PFSK-1 (cell line): ENCODE measurements around the gene RNH1.

Experiments used
- FOXP2 ChIP-seq: optimal IDR thresholded peaks from 2 replicates; pipeline ENCODE3; 2011; ENCODE audit warnings: borderline replicate concordance, control low read depth, inconsistent platforms; ENCODE audit not compliant: insufficient read depth; ENCODE audit errors: extremely low read length, extremely low read depth
- POLR2AphosphoS5 ChIP-seq: IDR thresholded peaks from 2 replicates; pipeline ENCODE4 v1.6.1; 2012; ENCODE audit warnings: low read depth, mild to moderate bottlenecking, control low read depth, low read length, moderate library complexity
- SIN3A ChIP-seq: IDR thresholded peaks from 2 replicates; pipeline ENCODE4 v1.6.1; 2012; ENCODE audit warnings: mild to moderate bottlenecking, low read length, moderate library complexity, borderline replicate concordance; ENCODE audit not compliant: insufficient read depth
- TAF1 ChIP-seq: IDR thresholded peaks from 2 replicates; pipeline ENCODE4 v1.6.1; 2012; ENCODE audit warnings: low read length, control low read depth, borderline replicate concordance; ENCODE audit not compliant: insufficient read depth
- TF ChIP-seq, protein P1 (sequence below), 2 experiments: IDR thresholded peaks; 2 replicates each; pipeline versions ENCODE4 v1.6.1 to v1.8.0; 2011 to 2012; ENCODE audit warnings: low read depth in 2 of 2, low read length in 2 of 2, control low read depth in 1 of 2, inconsistent platforms in 1 of 2, mild to moderate bottlenecking in 1 of 2, moderate library complexity in 1 of 2; ENCODE audit not compliant: insufficient read depth in 1 of 2

The RNH1 gene

DNA sequence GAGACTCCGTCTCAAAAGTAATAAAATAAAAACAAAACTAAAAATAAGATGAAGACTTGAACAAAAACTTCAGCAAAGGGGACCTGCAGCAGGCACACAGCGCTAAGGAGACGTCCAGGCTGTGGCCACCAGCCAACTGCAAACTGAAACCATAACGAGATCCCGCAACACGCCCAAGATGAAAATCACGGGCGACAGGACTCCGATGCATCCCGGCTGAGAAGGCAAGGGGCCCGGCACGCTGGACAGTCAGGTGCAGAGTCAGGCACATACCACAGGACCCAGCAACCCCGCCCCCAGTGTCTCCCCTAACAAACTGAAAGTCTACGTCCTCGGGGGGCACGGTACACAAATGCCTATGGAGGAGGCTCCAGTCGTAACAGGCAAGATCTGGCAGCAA, 19.1 kb upstream of the RNH1 start:
- no peak for TF ChIP-seq POLR2AphosphoS5
- TF ChIP-seq SIN3A, result no peak

DNA sequence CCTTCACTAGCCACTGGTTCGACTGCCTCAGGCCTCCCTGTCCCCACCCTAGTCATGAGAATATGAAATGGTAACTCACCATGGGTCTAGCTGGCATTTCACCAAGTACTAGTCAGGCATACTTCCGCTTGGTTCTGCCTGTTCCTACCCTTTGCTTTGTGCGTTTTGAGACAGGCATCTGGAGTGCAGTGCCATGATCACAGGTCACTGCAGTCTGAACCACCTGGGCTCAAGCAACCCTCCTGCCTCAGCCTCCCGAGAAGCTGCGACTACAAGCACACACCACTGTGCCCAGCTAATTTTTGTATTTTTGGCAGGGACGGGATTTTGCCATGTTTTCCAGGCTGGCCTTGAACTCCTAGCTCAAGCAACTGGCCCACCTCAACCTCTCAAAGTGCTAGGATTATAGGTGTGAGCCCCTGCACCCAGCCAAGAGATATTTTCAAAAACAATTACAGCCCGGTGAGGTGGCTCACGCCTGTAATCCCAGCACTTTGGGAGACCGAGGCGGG, 14.2 kb upstream of the RNH1 start:
- no peak for TF ChIP-seq POLR2AphosphoS5
- TF ChIP-seq FOXP2, result no peak
- no peak for TF ChIP-seq SIN3A
- TF ChIP-seq, protein P1, sequence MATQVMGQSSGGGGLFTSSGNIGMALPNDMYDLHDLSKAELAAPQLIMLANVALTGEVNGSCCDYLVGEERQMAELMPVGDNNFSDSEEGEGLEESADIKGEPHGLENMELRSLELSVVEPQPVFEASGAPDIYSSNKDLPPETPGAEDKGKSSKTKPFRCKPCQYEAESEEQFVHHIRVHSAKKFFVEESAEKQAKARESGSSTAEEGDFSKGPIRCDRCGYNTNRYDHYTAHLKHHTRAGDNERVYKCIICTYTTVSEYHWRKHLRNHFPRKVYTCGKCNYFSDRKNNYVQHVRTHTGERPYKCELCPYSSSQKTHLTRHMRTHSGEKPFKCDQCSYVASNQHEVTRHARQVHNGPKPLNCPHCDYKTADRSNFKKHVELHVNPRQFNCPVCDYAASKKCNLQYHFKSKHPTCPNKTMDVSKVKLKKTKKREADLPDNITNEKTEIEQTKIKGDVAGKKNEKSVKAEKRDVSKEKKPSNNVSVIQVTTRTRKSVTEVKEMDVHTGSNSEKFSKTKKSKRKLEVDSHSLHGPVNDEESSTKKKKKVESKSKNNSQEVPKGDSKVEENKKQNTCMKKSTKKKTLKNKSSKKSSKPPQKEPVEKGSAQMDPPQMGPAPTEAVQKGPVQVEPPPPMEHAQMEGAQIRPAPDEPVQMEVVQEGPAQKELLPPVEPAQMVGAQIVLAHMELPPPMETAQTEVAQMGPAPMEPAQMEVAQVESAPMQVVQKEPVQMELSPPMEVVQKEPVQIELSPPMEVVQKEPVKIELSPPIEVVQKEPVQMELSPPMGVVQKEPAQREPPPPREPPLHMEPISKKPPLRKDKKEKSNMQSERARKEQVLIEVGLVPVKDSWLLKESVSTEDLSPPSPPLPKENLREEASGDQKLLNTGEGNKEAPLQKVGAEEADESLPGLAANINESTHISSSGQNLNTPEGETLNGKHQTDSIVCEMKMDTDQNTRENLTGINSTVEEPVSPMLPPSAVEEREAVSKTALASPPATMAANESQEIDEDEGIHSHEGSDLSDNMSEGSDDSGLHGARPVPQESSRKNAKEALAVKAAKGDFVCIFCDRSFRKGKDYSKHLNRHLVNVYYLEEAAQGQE (IDR thresholded peaks at IDR 0.05; ENCODE audit: insufficient read depth in 1 of 2, low read depth in 2 of 2, low read length in 2 of 2), result no peak
- TF ChIP-seq TAF1, result no peak

DNA sequence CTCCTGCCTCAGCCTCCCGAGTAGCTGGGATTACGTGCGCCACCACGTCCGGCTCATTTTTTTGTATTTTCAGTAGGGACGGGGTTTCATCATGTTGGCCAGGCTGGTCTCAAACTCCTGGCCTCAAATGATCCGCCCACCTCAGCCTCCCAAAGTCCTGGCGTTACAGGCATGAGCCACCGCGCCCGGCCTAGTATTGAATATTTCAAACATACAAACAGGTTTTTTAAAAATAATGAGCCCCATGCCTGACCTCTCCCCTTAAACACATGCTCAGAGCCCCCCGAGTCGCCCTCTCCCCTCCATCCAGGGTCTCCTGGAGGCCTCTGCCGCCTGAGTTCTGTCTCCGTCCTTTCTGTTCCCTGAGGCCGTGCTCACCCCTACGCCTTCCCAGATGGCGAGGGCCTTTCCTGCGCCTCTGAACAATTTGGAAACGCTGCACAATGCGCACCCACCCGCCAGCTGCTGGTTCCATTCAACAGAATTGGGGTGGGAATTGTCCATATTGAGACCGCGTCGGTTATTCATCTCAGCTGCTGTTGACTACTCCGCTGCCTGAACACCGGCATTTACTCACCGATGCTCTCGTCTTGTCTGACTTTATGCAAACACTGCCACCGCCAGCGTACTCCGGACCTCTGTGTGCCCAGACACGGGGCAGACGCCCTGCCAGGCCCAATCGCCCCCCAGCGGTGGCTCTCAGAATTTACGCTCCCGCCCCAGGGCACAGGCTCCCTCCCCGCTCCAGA, 13.6 kb upstream of the RNH1 start:
- TF ChIP-seq FOXP2 (no peak), POLR2AphosphoS5 (no peak), SIN3A (no peak), TAF1 (no peak)
- TF ChIP-seq, protein P1 (IDR thresholded peaks at IDR 0.05; ENCODE audit: insufficient read depth in 1 of 2, low read depth in 2 of 2, low read length in 2 of 2), result no peak

DNA sequence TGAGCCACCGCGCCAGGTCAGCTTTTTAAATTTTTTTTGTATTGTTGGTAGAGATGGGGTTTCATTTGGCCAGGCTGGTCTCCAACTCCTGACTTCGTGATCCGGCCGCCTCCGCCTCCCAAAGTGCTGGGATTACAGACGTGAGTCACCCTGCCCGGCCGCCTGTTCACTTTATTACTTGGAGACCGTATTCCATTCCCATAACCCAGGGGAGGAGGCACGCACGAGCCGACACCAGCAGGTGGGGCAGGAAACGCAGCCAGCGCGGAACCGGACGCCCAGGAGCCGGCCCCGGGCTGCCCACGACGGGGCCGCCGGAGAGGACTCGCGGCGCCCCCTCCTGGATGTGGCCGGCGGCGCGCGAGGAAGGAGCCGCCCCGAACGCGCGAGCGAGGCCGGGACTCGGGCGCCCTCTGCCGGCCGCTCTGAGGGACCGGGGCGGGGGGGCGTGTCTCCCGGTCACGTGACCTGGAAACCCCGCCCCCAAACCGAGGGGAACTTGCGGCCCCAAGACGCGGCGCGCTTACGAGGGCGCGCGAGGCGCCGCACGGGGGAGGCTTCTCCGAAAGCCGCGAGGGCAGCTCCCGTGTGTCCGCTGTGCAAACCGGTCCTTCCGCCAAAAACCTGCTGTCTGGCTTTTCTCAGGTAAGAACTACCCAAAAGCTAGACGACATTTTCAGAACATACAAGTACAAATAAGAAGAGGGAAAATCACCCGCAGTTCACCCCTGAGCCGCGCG, 11.6 kb upstream of the RNH1 start:
- peak; percentile 18; the same call in 1 of the 2 replicates for TF ChIP-seq SIN3A
- no peak for TF ChIP-seq POLR2AphosphoS5
- peak; percentile 89 for TF ChIP-seq FOXP2

DNA sequence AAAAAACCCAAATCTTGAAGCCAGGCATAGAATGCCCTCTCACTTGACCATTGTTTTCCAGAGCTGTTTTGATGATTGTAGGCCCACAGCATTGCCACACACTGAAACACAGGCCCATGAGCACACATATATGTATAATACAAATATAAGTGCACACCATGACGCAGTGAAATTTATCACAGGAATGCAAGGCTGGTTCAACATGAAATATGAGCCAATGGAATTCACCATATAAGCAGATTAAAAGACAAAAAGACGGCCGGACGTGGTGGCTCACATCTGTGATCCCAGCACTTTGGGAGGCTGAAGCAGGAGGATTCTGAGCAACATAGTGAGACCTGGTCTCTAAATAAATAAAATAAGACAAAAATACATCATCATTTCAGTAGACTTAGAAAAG, 9.4 kb upstream of the RNH1 start:
- TF ChIP-seq TAF1 (no peak), FOXP2 (no peak), POLR2AphosphoS5 (no peak)
- TF ChIP-seq, protein P1 (IDR thresholded peaks at IDR 0.05; ENCODE audit: insufficient read depth in 1 of 2, low read depth in 2 of 2, low read length in 2 of 2), result no peak

DNA sequence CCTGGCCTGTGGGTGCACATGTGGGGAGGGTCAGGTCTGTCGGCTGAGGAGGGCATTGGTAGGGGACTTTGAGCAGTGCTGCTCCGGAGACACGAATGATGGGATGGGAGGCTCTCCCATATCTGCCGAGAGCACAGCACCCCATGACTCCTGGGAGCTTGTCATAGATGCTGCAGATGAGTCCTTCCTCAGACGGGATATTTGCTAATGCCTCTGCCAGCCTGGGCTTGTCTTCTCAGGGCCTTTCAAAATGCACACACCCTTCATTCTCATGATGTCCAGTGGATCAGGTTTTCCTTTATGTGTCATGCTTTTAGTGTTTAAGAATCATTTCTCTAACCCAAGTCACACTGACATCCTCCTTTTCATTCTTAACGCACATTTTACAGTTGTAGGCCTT, 8.1 kb upstream of the RNH1 start:
- no peak for TF ChIP-seq POLR2AphosphoS5
